Iris pigment epithelial cell (primary cell): ENCODE data around the gene TSTD1.
"Not testable (repeated sequence)": the region's sequence is repeated elsewhere in the genome, so short reads cannot be mapped to it uniquely, and the experiment has no call there.

Experiments
- DNase-seq: peaks from one replicate; pipeline ENCODE4 v3.0.0-alpha.2; 2011; ENCODE audit warnings: low read depth

The TSTD1 gene

DNA sequence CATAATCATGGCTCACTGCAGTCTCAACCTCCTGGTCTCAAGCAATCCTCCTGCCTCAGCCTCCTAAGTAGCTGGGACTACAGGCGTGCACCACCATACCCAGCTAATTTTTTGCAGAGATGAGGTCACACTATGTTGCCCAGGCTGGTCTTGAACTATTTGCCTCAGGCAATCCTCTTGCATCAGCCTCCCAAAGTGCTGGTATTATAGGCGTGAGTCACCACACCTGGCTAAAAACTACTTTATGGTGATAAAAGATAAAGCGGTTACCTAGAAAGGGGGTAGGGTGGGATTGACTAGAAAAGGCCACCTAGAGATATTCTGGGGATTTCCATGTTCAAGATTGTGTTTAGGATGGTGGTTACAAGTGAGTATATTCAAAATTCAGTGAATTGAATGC lies 5.0 kb downstream of the TSTD1 start:
- DNase-seq: no peak

DNA sequence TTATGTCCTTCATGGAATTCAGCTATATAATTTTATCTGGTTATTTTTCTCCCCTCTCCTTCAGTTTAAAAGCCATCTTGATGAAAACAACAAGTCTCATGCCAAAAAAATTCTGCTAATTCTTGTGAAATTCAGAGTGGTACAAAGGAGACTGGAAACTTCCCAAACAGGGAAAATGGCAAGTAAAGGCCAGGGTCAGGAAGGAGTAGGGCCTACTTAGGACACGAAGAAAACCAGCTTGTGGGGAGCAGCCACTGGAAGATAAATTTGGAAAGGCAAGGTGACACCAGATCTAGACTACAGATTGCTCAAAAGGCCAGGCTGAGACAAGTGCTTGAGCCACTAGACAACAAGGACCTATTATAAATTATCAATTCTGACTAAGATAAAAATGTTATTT lies 6.4 kb downstream of the TSTD1 start:
- DNase-seq: no peak

DNA sequence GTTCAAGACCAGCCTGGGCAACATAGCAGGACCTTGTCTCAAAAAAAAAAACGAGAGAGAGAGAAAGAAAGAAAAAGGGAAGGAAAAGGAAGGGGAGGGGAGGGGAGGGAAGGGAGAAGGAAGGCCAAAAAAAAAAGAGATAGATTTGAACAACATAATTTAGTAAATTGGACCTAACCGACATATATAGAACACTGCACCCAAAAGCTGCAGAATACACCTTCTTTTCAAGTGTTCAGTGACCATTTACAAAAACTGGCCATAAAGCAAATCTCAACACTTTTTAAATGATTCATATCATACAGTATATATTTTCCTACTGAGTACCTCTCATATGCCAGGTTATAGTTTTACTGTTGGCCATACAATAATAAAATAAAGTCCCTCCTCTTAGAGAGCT lies 6.9 kb downstream of the TSTD1 start:
- DNase-seq: no peak

DNA sequence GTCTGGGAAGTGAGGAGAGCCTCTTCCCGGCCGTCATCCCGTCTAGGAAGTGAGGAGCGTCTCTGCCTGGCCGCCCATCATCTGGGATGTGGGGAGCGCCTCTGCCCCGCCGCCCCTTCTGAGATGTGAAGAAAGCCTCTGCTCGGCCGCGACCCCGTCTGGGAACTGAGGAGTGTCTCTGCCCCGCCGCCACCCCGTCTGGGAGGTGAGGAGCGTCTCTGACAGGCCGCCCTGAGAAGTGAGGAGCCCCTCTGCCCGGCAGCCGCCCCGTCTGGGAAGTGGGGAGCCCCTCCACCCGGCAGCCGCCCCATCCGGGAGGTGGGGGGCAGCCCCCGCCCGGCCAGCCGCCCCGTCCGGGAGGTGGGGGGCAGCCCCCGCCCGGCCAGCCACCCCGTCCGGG lies 9.3 kb downstream of the TSTD1 start:
- not testable (repeated sequence) for DNase-seq

DNA sequence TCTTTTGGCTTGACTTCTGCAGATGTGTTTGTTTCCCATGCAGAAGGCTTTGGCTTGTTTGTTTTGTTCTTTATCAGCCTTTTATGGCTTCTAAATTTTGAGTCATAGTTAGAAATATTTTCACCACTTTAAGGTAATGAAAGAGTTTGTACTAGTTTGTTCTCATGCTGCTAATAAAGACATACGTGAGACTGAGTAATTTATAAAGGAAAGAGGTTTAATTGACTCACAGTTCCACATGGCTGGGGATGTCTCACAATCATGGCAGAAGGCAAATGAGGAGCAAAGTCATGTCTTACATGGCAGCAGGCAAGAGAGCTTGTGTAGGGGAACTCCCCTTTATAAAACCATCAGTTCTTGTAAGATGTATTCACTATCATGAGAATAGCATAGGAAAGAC lies 11.8 kb downstream of the TSTD1 start:
- DNase-seq: not testable (repeated sequence)

DNA sequence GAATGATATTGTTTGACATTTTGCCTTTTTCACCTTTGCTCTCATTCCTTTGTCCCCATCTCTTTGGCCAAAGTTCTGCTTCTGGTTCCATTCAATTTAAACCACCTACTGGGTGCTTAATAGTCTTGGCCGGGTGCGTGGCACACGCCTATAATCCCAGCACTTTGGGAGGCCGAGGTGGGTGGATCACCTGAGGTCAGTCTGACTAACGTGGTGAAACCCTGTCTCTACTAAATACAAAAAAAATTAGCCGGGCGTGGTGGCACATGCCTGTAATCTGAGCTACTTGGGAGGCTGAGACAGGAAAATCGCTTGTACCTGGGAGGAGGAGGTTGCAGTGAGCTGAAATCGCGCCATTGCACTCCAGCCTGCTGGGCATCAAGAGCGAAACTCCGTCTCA lies 16.3 kb downstream of the TSTD1 start:
- not testable (repeated sequence) for DNase-seq

DNA sequence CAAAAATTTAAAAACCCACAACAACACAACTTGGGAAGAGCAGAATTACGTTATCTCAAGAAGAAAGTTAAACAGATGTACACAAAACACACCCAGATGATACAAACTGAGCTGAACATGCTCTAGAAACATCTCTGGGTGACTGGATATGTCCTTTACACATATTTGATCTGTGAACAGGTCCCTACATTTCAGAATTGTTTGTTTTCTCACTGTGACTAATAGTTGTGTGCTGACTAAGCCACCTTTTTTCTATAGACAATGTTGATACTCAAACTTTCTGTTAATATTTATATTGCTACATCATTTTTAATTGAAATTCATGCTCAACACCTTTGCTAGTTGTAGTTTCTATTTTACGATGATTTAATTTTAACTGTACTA lies 16.8 kb downstream of the TSTD1 start:
- no peak for DNase-seq

DNA sequence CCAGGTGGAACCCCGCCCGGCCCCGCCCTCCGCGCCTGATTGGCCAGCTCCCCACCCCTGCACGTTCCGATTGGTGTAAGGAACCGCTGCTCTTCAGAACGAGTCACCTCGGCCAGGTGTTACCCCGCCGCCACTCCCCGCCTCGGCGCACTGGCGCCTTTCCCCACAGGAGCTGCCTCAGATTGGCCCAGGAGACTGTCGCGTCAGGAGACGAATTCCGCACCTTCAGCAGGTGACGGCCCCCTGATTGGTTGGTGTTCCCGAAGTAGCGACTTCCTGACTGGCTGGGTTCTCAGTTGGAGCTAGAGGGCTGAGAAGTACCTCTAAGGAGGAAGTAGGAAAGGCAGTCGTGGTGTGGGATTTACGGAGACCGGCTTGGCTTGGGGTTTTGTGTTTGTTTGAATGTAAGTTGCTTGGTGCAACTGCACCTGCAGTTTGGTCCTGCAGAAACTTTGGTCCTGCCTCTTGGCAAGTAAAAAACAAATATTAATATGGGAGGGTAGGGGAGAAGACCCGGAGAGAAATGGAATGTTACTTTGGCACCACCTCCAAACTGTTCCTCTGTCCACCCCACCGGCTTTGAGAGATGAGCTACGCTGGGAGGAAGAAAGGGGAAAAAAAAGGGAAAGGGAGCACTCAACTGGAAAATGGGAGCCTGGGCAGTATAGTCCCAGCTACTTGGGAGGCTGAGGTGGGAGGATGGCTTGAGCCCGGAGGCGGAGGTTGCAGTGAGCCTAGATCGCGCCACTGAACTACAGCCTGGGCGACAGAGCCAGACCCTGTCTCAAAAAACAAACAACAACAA lies 17.4 kb downstream of the TSTD1 start:
- peak; percentile 59 for DNase-seq

DNA sequence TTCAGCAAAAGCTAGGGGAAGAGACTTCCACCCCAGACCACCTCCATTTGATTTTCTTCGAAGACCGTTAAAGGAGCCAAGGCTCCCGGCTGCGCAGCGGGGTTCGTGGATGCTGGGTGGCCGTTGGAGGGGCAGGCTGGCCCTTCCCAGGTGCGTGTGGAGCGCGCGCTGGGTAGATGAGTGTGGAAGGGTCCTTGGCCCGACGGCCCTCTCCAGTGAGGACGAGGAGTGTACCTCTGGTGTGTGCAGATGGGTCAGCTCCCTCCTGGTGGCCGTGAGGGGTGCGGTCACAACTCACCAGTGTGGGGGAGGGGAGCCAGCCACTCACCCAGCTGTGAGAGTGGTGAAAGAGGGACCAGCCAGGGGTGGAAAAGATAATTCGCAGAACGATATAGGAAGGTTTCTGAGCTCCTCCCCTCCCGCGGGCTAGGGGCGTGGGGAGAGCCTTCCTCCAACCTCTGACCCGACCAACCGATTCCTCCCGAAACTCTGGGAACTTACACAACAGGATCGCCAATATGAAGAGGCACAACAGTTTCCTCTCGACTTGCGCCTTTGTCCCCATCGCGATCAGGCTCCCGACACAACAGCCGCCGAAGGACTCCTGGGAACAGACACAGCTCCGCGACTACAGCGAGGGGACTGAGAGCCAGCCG lies 18.1 kb downstream of the TSTD1 start, which contains the start of gene F11R:
F11R (minus strand) TSS at position 644 of the 656 bp plus-strand sequence; CDS start at position 565, 79 bp downstream.
- DNase-seq: no peak

DNA sequence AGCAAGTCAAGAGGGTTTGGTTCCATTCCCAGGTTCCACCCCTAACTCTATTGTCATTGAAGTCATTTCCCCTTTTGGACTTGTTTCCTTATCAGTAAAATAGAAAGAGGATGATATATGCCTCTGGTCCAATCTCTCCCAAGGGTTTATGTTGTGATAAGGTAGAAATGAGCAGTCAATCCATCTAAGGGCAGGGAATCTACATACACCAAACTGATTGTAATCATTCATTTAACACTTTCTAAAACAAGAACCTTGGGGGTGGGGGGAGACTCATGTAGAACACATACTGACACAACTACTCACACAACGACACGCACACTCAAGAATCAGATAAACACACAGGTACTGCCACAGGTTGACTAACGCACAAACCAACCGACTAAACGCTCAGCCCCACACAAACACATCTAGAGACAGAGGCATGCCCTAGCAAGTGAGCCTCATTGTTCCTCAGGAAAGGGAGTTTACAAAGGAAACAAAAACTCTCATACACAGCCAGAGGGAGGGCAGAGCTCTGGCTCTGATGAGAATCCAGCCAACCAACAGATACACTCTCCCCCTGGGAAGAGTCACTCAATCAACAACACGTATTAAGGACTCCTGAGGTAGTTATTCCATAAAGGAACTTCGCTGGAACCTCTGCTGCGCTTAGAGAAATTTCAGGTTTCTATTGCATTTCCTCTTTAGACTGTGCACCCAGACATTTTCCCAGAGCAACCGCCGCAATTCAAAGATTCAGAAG lies 18.8 kb downstream of the TSTD1 start:
- no peak for DNase-seq

DNA sequence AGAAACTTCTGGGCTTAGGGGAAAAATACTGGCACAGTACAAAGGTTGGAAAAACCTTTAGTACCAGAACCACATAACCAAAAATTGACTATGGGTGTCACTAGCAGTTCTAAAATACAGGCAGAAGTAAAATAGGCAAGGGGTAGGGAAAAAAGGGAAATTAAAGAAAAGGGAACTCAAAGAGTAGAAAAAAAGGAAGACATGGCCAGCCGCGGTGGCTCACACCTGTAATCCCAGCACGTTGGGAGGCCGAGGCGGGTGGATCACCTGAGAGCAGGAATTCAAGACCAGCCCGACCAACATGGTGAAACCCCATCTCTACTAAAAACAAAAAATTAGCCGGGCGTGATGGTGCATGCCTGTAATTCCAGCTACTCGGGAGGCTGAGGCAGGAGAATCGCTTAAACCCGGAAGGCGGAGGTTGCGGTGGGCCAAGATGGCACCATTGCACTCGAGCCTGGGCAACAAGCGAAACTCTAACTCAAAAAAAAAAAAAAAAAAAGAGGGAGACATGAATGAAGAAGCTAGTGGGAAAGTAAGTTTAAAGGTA lies 19.6 kb downstream of the TSTD1 start:
- not testable (repeated sequence) for DNase-seq

DNA sequence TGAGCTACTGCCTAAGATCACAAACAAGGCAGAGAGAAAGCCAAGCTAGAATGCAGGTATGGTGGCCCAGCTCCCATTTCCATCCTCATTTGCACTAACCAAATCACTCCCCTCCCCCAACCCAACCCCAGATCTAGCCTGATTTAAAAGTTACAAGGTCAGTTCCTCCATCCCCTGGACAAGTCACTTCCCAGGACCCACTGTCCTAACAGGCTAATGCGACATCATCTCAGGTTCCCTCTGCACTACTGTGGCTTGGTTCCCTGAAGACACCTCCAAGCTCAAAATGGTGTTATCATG lies 20.2 kb downstream of the TSTD1 start:
- no peak for DNase-seq

DNA sequence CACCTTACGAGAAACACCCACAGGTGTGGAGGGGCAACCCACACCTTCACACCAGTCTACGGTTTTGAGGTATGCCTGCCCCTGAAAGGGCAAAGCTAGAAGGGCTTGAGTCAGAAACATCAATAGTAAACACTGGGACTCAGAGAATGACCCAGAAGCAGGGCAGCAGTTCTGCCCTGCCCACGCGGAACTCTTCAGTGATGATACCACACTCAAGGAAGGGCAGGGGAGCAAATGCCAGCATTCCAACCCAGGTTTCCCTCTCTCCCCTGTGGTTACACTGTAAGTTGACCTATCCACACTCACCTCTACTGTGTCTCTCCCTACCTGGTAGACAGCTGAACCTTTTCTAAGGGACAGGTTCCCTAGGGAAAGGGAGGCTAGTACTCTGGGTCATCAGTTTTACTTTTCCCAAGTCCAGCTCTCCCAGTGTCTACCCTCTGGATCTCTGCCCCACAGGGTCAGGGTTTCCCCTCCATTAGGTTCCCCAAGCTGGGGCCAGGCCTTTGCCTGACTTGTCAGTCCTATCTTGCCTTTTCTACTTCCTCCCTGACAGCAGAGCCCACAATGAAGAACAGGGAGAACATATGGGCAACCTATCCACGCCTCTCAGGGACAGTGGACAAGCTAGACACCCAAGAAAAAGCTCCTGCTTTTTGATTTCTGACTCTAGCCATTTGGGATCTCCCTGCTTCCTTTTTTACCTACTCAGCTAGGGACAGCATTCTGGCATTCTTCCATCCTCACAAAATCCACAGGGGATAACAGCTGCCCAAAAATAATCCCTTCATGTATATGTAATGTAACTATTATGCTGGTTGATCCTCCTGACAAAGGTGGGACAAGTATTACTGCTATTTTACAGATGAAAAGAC lies 20.8 kb downstream of the TSTD1 start:
- DNase-seq: no peak

DNA sequence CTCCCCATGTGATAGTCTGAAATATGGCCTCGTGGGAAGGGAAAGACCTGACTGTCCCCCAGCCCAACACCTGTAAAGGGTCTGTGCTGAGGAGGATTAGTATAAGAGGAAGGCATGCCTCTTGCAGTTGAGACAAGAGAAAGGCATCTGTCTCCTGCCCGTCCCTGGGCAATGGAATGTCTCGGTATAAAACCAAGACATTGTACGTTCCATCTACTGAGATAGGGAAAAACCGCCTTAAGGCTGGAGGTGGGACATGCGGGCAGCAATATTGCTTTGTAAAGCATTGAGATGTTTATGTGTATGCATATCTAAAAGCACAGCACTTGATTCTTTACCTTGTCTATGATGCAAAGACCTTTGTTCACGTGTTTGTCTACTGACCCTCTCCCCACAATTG lies 21.6 kb downstream of the TSTD1 start:
- DNase-seq: not testable (repeated sequence)

DNA sequence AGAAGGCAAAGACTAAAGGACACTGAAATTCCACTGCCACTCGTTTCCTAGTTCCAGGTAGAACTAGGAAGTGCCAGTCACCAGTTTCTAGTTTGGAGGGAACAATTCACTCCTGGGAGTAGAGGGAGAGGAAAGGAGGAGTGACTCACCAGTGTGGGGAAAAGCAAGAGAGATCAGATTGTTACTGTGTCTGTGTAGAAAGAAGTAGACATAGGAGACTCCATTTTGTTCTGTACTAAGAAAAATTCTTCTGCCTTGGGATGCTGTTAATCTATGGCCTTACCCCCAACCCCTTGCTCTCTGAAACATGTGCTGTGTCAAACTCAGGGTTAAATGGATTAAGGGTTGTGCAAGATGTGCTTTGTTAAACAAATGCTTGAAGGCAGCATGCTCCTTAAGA lies 22.1 kb downstream of the TSTD1 start:
- peak; percentile 38 for DNase-seq

DNA sequence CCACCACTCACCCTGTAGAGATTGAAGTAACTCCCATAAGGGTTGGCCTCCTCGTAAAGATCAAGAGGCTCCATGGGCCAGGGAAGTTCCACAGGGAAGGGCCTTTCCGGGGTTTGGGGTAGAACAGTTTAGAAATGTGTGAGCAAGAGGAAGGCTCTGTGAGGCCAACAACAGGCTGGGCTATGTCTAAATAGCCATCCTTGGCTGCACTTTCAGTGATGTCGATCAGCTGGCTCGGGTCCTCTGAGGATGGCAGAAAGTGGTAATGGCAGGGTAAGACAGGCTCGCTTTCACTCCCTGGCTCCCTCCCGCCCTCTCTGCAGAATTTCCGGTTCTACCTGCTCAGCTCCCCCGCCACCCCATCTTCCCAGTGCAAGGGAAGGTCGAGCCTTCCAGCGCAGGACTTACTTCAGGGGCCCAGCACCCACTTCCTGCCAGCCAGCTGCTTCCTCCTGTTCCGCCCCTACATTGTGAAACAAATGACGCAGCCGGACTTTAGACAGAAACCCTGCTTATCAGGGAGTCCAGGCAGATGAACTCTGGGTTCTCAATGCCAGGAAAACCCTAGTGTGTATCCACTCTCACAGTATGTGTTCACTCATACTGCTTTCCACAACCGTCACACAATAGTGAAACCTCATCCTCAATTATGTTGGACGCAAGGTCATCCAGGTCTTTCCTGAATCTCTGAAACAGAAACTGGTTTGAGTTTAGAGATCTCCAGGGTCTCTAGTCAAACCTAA lies 25.1 kb downstream of the TSTD1 start:
- peak; percentile 98 for DNase-seq

DNA sequence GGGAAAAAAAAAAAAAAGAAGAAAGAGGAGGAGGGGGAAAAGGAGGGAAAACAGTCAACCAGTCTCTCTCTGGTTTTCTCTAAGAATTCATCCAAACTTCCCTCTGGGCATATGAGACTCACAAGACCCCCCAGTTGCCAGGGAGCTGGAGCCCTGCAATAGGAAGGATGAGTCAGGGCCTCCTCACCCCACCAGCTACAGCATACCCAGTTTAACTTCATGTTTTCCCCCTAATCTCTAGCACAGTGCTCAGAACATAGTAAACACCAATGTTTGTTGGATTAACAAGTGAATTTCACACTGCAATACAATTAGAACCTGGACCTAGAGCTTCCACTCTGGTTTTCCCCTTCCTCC lies 25.7 kb downstream of the TSTD1 start:
- DNase-seq: peak; percentile 64

DNA sequence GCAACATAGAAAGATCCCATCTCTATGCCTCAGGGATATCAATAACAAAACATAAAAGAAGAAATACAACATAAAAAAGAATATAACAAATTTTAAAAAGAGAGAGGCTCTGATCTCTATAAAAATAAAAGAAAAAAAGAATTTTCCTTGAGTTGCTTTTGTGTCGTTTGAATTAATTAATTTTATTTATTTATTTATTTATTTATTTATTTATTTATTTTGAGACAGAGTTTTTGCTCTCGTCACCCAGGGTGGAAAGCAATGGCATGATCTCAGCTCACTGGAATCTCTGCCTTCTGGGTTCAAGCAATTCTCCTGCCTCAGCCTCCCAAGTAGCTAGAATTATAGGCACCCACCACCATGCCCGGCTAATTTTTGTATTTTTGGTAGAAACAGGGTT lies 26.3 kb downstream of the TSTD1 start:
- no peak for DNase-seq

DNA sequence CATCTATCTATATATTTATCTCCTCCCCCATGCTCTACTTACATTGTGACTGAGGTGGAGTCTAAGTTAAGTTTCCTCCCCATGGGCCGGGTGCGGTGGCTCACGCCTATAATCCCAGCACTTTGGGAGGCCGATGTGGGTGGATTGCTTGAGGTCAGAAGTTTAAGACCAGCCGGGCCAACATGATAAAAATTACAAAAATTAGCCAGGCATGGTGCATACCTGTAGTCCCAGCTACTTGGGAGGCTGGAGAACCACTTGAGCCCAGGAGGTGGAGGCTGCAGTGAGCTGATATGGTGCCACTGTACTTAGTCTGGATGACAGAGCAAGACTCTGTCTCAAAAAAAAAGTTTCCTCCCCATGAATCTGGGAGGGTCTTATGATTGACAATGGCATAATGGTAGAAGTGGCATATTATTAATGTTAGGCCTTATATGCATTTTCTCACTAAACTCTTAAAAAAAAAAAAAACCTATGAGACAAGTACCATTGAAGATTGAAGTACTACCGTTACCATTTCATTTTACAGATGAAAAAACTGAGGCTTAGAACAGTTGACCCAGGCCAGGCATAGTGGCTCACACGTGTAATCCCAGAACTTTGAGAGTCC lies 29.1 kb downstream of the TSTD1 start:
- DNase-seq: no peak

DNA sequence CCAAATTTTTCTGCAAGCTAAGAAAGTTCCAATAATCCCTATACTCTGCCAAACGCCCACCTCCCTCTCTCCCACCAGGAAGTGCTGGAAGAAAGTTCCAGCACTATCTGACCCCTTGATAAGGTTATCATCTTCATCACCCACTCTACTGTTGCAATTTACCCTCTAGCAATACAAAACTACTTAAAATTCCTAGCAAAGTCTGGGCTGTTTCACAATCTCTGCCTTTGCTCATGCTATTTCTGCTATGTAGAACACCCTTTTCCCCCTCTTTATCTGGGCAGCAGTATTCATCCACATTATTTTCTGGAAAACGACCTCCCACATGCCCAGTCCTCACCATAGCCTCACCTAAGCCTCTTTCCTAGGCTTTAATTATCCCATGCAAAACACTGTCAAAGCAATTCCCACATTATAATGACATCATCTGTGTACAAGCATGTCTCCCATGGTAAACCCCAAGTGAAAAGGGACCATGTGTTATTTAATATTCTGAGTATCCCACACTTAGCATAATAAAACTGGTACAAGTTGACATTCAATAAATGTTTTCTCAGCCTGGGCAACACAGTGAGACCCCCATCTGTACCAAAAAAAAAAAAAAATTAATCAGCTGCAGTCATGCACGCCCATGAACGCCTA lies 29.8 kb downstream of the TSTD1 start:
- DNase-seq: peak; percentile 77
